Measurements from ENCODE around the gene CYP2W1. TPM values are rescaled to one million over a fixed set of nuclear protein-coding genes. Genes with fewer than 3 reads are reported as not detected.

The CYP2W1 gene
- total RNA-seq, 4 donors from 2014 or later = not detected

GRCh38 chr7:972110-972509 is 10.9 kb upstream of the CYP2W1 start:
- peaks cover 15 to 18% of the 10 kb centered on the region in 2 donors for H3K4me1 ChIP-seq
- DNase-seq (no peak), ATAC-seq (no peak)
- no peak overlapping the region for H3K4me3 ChIP-seq
- peaks cover 0 to 46% of the 10 kb centered on the region in 2 donors for H3K36me3 ChIP-seq
- intact Hi-C loops (cut with DNase I; ENCODE audit: low total_unique reads) = no loop called here
- no peaks in the 10 kb centered on the region for H3K27me3 ChIP-seq
- H3K27ac ChIP-seq = no peak overlapping the region
- in situ Hi-C loops (cut with MboI; ENCODE audit: low sequenced_read_pairs in 4 of 4) = no loop called here
- TF ChIP-seq POLR2A (IDR thresholded peaks at IDR 0.05) (no peak), CTCF (IDR thresholded peaks at IDR 0.05 in 4 of 5, conservative IDR thresholded peaks at IDR 0.05 in 1 of 5) (no peak)
- no peaks in the 10 kb centered on the region for H3K9me3 ChIP-seq

GRCh38 chr7:972676-973309 is 10.2 kb upstream of the CYP2W1 start:
- Histone ChIP-seq H3K4me3 (no peak overlapping the region), H3K9me3 (no peaks in the 10 kb centered on the region), H3K36me3 (peaks cover 0 to 39% of the 10 kb centered on the region in 2 donors), H3K4me1 (peaks cover 15 to 18% of the 10 kb centered on the region in 2 donors), H3K27ac (no peak overlapping the region), H3K27me3 (no peaks in the 10 kb centered on the region)
- in situ Hi-C loops (cut with MboI; ENCODE audit: low sequenced_read_pairs in 4 of 4) = no loop called here
- ATAC-seq (no peak), DNase-seq (no peak)
- intact Hi-C loops (cut with DNase I; ENCODE audit: low total_unique reads) = no loop called here
- TF ChIP-seq POLR2A (IDR thresholded peaks at IDR 0.05) (no peak), CTCF (IDR thresholded peaks at IDR 0.05 in 4 of 5, conservative IDR thresholded peaks at IDR 0.05 in 1 of 5) (no peak)

- no peak overlapping the region for H3K4me3 ChIP-seq
These were observed 9.7 kb upstream of the CYP2W1 start for GRCh38 chr7:973312-973711.

GRCh38 chr7:974172-974571 is 8.8 kb upstream of the CYP2W1 start:
- in situ Hi-C loops (cut with MboI; ENCODE audit: low sequenced_read_pairs in 4 of 4) (no loop called here), intact Hi-C loops (cut with DNase I; ENCODE audit: low total_unique reads) (no loop called here)
- Histone ChIP-seq H3K9me3 (no peaks in the 10 kb centered on the region), H3K36me3 (peaks cover 0 to 25% of the 10 kb centered on the region in 2 donors), H3K27ac (peak overlapping the region; percentile 92 to 98 (median 96)), H3K4me1 (peaks cover 15 to 18% of the 10 kb centered on the region in 2 donors), H3K4me3 (peak overlapping the region; percentile 88 to 100 (median 96)), H3K27me3 (no peaks in the 10 kb centered on the region)
- TF ChIP-seq CTCF (IDR thresholded peaks at IDR 0.05 in 4 of 5, conservative IDR thresholded peaks at IDR 0.05 in 1 of 5) (no peak), POLR2A (IDR thresholded peaks at IDR 0.05) (no peak)
- DNase-seq = no peak
- no peak for ATAC-seq

More at GRCh38 chr7:973312-973711, 9.7 kb upstream of the CYP2W1 start:
- ATAC-seq (no peak), DNase-seq (no peak)
- intact Hi-C loops (cut with DNase I; ENCODE audit: low total_unique reads) = no loop called here
- peaks cover 0 to 34% of the 10 kb centered on the region in 2 donors for H3K36me3 ChIP-seq
- peaks cover 15 to 18% of the 10 kb centered on the region in 2 donors for H3K4me1 ChIP-seq
- H3K9me3 ChIP-seq = no peaks in the 10 kb centered on the region
- in situ Hi-C loops (cut with MboI; ENCODE audit: low sequenced_read_pairs in 4 of 4) = no loop called here
- TF ChIP-seq CTCF (IDR thresholded peaks at IDR 0.05 in 4 of 5, conservative IDR thresholded peaks at IDR 0.05 in 1 of 5) (no peak), POLR2A (IDR thresholded peaks at IDR 0.05) (no peak)
- no peak overlapping the region for H3K27ac ChIP-seq
- H3K27me3 ChIP-seq = no peaks in the 10 kb centered on the region

Measured in gastrocnemius medialis (tissue), 4 donors.